ENCODE results near the gene BMP7. TPM values are rescaled to one million over a fixed set of nuclear protein-coding genes. Genes with fewer than 3 reads are reported as not detected.
"Not testable (repeated sequence)": the region's sequence is repeated elsewhere in the genome, so short reads cannot be mapped to it uniquely, and the experiment has no call there.

The BMP7 gene
- total RNA-seq, 4 donors from 2014 or later = under 0.01 to 13.3 (median 0.36) TPM

- no peak overlapping the region for H3K4me3 ChIP-seq
- no peak for DNase-seq
- H3K9me3 ChIP-seq = no peaks in the 10 kb centered on the region
- intact Hi-C loops (cut with DNase I; ENCODE audit: low total_unique reads) = no loop called here
- H3K36me3 ChIP-seq = no peaks in the 10 kb centered on the region
- TF ChIP-seq CTCF (IDR thresholded peaks at IDR 0.05) = no peak
- TF ChIP-seq POLR2A (IDR thresholded peaks at IDR 0.05) = no peak
- H3K4me1 ChIP-seq = no peaks in the 10 kb centered on the region
- no peaks in the 10 kb centered on the region for H3K27me3 ChIP-seq
- H3K27ac ChIP-seq = no peak overlapping the region
Observed at GRCh38 chr20:57159193-57159851, 107.1 kb downstream of the BMP7 start.

GRCh38 chr20:57158474-57158873, 108.0 kb downstream of the BMP7 start:
- Histone ChIP-seq H3K4me3 (no peak overlapping the region), H3K36me3 (no peaks in the 10 kb centered on the region), H3K27ac (no peak overlapping the region), H3K9me3 (no peaks in the 10 kb centered on the region), H3K27me3 (no peaks in the 10 kb centered on the region), H3K4me1 (no peaks in the 10 kb centered on the region)
- TF ChIP-seq CTCF (IDR thresholded peaks at IDR 0.05) (no peak), POLR2A (IDR thresholded peaks at IDR 0.05) (no peak)
- intact Hi-C loops (cut with DNase I; ENCODE audit: low total_unique reads) = no loop called here
- DNase-seq = no peak

DNA sequence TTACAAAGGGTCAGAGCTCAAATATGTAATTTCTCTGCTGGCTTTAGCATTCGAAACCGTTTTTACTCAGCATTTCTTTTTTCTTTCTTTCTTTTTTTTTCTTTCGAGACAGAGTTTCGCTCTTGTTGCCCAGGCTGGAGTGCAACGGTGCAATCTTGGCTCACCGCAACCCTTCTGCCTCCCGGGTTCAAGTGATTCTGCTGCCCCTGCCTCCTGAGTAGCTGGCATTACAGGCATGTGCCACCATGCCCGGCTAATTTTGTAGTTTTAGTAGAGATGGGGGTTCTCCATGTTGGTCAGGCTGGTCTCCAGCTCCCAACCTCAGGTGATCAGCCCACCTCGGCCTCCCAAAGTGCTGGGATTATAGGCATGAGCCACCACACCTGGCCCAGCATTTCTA, 108.7 kb downstream of the BMP7 start:
- H3K36me3 ChIP-seq; H3K9me3 ChIP-seq; intact Hi-C loops (cut with DNase I; ENCODE audit: low total_unique reads); H3K4me3 ChIP-seq; H3K27ac ChIP-seq; DNase-seq; H3K27me3 ChIP-seq; H3K4me1 ChIP-seq: not testable (repeated sequence)

DNA sequence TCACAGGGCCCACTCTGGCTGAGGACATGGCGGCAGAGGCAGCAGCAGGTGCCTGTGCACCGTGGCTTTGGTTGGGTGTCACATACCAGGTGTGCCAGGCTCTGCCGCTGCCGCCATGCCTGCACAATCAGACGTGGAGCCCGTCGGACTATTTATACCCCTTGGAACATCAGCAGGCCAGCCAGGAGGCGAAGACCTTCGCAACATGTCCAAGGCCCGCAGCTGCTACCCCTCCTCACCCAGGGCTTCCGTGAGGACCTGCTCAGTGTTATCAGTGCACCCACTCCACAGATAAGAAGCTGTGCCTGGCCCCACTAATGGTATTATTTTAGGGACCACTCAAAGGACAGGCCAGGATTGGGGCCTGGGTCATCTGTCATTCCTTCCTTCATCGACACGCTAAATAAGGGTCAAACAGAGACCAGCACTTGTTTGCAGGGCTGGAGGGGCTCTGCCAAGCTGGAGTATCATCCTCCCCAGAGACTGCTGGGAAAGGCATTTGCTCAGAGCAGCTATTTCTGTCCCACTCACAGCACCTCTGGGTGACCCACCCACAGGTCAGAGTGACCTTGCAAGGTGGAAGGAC, 109.2 kb downstream of the BMP7 start:
- Histone ChIP-seq H3K36me3 (no peaks in the 10 kb centered on the region), H3K4me3 (no peak overlapping the region), H3K27me3 (no peaks in the 10 kb centered on the region), H3K4me1 (no peaks in the 10 kb centered on the region), H3K9me3 (no peaks in the 10 kb centered on the region), H3K27ac (no peak overlapping the region)
- intact Hi-C loops (cut with DNase I; ENCODE audit: low total_unique reads) = no loop called here
- DNase-seq = no peak
- no peak for TF ChIP-seq CTCF (IDR thresholded peaks at IDR 0.05)
- TF ChIP-seq POLR2A (IDR thresholded peaks at IDR 0.05) = no peak

DNA sequence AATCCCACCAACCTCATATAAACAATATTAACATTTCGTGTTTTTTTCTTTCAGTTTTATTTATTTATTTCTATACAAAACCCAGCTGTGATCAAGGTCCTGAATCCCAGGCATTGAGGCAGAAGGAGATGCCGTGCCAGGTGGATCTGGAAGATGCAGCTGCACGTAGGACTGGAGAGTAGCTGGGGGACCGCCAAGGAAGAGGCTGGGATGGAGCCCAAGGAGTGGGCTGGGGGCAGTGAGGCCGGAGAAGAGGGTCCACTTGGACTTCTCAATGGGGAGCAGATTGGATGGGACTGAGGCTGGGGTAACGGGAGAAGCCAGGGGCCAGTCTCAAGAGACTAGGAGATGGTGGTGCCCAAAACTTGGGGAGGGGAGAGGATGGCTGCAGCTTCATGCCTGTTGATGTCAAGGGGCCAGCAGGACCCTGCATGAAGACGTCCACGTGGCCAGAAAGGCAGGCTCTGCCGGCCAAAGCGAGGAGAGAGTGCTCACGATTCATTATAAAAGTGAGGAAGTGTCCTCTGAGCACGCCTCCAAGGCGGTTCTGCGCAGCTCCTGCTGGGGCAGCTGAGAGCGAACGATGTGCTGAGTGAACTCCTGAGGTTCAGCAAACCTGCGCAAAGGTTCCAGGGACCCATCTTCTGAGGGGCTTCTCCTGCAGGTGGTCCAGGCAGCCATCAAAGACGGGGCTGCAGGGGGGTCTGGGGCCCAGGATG, 110.3 kb downstream of the BMP7 start:
- Histone ChIP-seq H3K27me3 (no peaks in the 10 kb centered on the region), H3K4me1 (no peaks in the 10 kb centered on the region), H3K27ac (no peak overlapping the region), H3K36me3 (no peaks in the 10 kb centered on the region), H3K4me3 (no peak overlapping the region), H3K9me3 (no peaks in the 10 kb centered on the region)
- no peak for DNase-seq
- TF ChIP-seq CTCF (IDR thresholded peaks at IDR 0.05) (no peak), POLR2A (IDR thresholded peaks at IDR 0.05) (no peak)
- intact Hi-C loops (cut with DNase I; ENCODE audit: low total_unique reads) = no loop called here

All from uterus (tissue), 4 donors.